NCI-H526 (cell line): ENCODE measurements around the gene STARD13.

ENCODE experiments used
- DNase-seq, 2 experiments: peaks; one replicate each; lab custom pipeline; 2025; lab: John Stamatoyannopoulos, UW

Gene STARD13

DNA sequence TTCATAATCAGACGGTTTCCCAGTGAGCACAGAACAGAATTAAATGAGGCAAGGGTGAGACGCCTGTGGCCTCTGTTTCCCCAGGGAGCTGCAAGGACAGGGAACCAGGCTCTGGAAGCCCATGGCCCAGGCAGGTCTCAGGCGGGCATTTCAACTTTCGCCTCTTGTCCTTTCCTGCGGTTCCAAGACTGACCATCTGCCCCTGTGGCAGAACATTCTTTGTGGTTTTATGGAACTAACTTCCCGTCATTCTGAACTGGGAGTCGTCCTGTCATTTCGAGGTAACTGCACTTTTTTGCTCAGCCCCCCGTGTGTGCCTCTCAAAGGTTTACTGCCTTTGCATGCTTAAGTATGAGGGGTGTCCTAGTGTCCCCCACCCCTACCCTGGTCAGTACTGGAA lies 198.5 kb downstream of the STARD13 start:
- DNase-seq, result no peak

- DNase-seq, result no peak
Measured at GRCh38 chr13:33083054-33083453, 202.5 kb downstream of the STARD13 start.

DNA sequence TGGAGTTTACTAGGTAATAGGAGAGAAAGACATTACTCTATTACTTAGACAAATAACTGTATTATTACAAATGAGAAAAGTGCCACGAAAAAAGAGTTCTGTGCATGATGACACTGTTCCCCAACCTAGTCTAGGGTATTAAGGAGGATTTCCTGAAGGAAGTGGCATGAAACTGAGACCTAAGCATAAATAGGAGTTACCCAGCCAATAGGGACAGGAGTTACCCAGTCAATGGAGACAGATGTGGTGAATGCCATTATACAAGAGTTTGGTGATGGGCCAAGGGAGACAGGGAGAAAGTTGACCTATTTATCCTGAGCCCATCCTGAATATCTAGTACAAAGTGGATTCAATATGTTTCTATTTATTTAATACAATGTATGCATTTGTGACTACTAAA lies 203.9 kb downstream of the STARD13 start:
- no peak for DNase-seq

- no peak for DNase-seq
Measured at GRCh38 chr13:33080972-33081590, 204.5 kb downstream of the STARD13 start.

- no peak for DNase-seq
Measured at GRCh38 chr13:33079960-33080359, 205.6 kb downstream of the STARD13 start.

GRCh38 chr13:33078263-33078662 lies 207.3 kb downstream of the STARD13 start:
- DNase-seq, result no peak

DNA sequence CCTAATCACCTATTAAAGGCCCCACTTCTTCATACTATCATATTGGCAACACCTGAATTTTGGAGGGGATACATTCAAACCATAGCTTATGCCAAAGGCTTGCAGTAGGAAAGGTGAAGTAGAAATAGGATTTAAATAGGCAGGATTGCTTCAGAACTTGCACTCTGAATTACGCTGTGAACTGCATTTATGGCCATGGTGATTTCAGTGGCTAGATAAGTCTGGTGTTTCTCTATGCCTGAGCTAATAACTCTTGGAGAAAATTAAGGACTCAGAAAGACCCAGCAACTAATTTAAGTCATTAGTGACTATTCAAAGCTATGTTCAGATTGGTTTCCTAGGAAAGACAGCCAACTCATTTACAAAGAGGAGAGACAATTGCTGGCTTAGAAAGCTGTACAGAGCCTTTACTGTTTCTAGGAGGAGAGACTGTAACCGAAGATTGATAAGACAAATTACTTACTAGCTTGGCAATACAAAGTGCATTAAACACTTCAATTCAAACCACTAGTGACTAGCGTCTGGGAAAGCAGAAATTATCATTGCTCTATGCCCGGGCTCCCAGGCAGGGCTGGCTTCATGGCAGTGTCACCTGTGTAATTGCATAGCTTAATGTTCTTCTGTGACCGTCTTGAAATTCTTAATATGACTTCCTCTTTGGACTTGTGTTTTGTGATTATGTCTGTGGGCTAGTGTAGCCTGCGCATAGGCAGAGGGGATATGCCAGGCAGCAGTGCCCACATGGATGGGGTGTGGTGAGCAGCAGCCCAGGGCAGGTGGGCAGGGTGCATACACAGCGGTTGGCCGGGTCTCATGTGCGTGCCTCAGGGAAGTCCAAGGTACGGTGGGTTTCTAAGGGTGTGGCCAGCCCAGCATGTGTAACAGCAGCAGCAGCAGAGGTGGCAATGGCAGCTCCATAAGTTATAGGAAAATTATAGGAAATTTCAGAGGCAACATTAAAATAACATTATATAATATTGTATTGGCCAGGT lies 209.3 kb downstream of the STARD13 start:
- no peak for DNase-seq

DNA sequence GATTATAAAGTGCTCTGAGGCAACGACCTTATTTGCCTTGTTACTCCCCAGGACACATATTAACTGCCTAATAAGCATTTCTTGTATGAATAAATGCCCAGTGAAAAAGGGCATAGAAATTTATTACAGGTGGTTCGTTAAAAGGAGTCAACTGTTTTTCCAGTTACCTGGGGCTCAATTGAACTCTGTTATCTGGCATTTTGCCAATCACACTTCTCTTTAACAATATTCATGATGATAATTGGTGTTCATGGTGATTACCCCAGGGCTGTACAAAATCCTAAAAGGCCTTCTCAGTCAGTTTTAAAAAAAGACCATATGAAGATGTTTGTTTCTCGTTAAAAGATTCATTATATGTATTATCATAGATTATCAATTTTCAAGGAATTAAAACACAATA lies 212.2 kb downstream of the STARD13 start:
- no peak for DNase-seq

- DNase-seq, result no peak
Measured at GRCh38 chr13:33072759-33073158, 212.8 kb downstream of the STARD13 start.

- DNase-seq, result no peak
Measured at GRCh38 chr13:33072282-33072681, 213.3 kb downstream of the STARD13 start.

DNA sequence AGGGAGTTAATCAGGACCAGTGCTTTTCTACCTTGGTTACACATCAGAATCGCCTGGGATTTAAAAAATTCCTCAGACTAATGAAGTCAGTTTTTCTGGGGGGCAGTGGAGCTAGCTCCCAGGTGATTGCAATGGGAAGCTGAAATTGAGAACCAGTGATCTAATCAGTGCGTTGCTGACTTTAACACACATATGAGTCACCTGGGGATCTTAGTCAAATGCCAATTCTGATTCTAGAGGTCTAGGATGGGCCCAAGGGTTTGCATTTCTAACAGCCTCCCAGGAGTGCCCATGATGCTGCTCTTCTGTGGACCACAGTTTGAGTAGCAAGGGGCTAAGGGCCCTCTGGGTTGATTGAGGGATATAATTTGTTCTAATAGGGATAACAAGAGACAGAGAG lies 214.8 kb downstream of the STARD13 start:
- DNase-seq, result no peak

- DNase-seq, result peak in 1 of 2 experiments; percentile 59
Measured at GRCh38 chr13:33069365-33069764, 216.2 kb downstream of the STARD13 start.

GRCh38 chr13:33066329-33066728 lies 219.2 kb downstream of the STARD13 start:
- no peak for DNase-seq

DNA sequence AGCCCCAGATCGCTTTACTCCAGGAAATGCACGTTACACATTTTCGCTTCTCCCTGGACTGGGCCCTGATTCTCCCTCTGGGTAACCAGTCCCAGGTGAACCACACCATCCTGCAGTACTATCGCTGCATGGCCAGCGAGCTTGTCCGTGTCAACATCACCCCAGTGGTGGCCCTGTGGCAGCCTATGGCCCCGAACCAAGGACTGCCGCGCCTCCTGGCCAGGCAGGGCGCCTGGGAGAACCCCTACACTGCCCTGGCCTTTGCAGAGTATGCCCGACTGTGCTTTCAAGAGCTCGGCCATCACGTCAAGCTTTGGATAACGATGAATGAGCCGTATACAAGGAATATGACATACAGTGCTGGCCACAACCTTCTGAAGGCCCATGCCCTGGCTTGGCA lies 224.7 kb downstream of the STARD13 start:
- DNase-seq, result no peak

- no peak for DNase-seq
Measured at GRCh38 chr13:33058776-33059327, 226.7 kb downstream of the STARD13 start.

DNA sequence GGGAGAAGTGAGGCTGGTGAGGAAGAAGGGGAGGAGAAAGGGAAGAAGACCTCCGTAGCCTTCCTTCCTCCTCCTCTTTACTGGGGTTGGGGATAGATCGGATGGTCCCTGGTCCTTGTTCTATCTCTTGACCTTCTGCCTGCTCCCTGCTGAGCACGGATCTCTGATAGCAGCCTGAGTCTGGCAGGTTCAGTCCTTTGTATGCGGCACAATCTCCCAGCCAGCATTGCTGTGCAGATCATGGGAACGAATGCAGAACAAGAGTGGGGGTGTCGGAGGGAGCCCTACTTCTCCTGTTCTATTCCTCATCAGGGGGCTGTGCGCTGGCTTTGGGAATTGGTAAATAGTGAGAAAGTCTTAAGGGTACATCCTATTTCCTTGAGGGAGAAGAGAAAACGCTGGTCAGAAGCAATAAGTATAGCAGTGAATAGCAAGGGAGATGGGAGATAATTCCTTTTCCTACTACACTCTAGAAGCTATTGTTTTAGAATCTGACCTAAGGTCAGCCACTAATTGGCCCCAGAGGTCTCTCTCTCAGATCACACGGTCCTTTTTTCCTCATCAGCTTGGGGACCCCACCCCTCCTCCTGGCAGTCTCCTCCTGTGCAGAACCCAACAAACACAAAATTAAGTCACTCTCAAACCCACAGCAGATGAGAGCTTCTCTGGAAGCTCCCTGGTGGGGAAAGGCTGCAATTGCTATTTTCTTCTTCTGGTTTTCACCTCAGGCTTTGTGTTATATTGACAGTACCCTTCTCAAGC lies 228.4 kb downstream of the STARD13 start:
- peak; percentile 15 to 56 for DNase-seq

DNA sequence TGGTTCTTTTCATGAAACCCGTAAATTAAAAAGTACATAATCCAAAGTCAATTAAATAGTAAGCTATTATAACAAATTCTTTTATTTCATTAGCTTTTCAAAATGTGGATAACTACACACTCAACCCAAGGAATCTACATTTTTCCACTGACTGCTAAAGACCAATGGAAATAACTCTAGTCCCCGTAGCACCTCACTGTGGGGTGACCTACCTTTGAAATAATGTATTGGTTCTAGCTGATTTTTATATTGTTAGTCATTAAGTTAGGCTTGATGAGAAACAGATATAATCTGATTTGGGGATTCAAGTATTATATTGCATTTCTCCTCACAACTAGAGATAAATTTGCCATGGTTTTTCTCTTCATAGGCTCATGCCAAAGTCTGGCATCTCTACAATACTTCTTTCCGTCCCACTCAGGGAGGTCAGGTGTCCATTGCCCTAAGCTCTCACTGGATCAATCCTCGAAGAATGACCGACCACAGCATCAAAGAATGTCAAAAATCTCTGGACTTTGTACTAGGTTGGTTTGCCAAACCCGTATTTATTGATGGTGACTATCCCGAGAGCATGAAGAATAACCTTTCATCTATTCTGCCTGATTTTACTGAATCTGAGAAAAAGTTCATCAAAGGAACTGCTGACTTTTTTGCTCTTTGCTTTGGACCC lies 232.0 kb downstream of the STARD13 start:
- DNase-seq, result no peak
